ENCODE measurements around the gene ZSWIM1.

GRCh38 chr20:45920462-45921336 is 39.7 kb downstream of the ZSWIM1 start:
- TF ChIP-seq, protein P1, sequence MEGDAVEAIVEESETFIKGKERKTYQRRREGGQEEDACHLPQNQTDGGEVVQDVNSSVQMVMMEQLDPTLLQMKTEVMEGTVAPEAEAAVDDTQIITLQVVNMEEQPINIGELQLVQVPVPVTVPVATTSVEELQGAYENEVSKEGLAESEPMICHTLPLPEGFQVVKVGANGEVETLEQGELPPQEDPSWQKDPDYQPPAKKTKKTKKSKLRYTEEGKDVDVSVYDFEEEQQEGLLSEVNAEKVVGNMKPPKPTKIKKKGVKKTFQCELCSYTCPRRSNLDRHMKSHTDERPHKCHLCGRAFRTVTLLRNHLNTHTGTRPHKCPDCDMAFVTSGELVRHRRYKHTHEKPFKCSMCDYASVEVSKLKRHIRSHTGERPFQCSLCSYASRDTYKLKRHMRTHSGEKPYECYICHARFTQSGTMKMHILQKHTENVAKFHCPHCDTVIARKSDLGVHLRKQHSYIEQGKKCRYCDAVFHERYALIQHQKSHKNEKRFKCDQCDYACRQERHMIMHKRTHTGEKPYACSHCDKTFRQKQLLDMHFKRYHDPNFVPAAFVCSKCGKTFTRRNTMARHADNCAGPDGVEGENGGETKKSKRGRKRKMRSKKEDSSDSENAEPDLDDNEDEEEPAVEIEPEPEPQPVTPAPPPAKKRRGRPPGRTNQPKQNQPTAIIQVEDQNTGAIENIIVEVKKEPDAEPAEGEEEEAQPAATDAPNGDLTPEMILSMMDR (IDR thresholded peaks at IDR 0.05): no peak
- no peak for TF ChIP-seq POLR2A (IDR thresholded peaks at IDR 0.05)

Measured in suprapubic skin (tissue), 3 donors.